MM.1S (cell line): Measurements from ENCODE around the gene BAIAP3.

Source experiments
- DNase-seq: peaks from one replicate; pipeline ENCODE4 v3.0.0-alpha.2; 2015
- H2AFZ ChIP-seq: fragments of 300-600 bp; sonication (generic); 2 replicates; pipeline ENCODE4 v1.6.0; 2016; ENCODE audit warnings: antibody characterized with exemption, low read length
- H3F3A ChIP-seq: fragments of 300-600 bp; sonication (generic); 2 replicates; pipeline ENCODE4 v1.6.1; 2016; ENCODE audit warnings: mild to moderate bottlenecking, antibody characterized with exemption, low read length, moderate library complexity, mixed read lengths; ENCODE audit not compliant: insufficient read depth
- H3K27ac ChIP-seq: fragments of 300-600 bp; sonication (generic); 2 replicates; pipeline ENCODE4 v1.5.1; 2016; ENCODE audit warnings: mild to moderate bottlenecking, low read length
- H3K27me3 ChIP-seq: fragments of 300-600 bp; sonication (generic); replicated peaks from 2 replicates; pipeline ENCODE4 v1.6.0; 2016; ENCODE audit warnings: low read length; ENCODE audit not compliant: insufficient read depth
- H3K36me3 ChIP-seq: fragments of 300-600 bp; sonication (generic); replicated peaks from 2 replicates; pipeline ENCODE4 v1.6.1; 2016; ENCODE audit warnings: mild to moderate bottlenecking, low read length, mixed read lengths; ENCODE audit not compliant: insufficient read depth
- H3K4me1 ChIP-seq: fragments of 300-600 bp; sonication (generic); 2 replicates; pipeline ENCODE4 v1.6.1; 2016; ENCODE audit warnings: low read length, mixed read lengths
- H3K4me2 ChIP-seq: fragments of 300-600 bp; sonication (generic); 2 replicates; pipeline ENCODE4 v1.6.0; 2016; ENCODE audit warnings: low read depth, low read length
- H3K4me3 ChIP-seq: fragments of 300-600 bp; sonication (generic); 2 replicates; pipeline ENCODE4 v1.5.1; 2016; ENCODE audit warnings: low read length, mixed read lengths
- H3K79me2 ChIP-seq: fragments of 300-600 bp; sonication (generic); 2 replicates; pipeline ENCODE4 v1.6.1; 2016; ENCODE audit warnings: mixed run types, low read length, mixed read lengths
- H3K9ac ChIP-seq: fragments of 300-600 bp; sonication (generic); 2 replicates; pipeline ENCODE4 v1.6.1; 2016; ENCODE audit warnings: low read length, mixed read lengths
- H3K9me2 ChIP-seq: fragments of 300-600 bp; sonication (generic); replicated peaks from 2 replicates; pipeline ENCODE4 v1.6.1; 2016; ENCODE audit warnings: mild to moderate bottlenecking, low read length, mixed read lengths; ENCODE audit not compliant: insufficient read depth
- H3K9me3 ChIP-seq: fragments of 300-600 bp; sonication (generic); replicated peaks from 2 replicates; pipeline ENCODE4 v1.6.1; 2016; ENCODE audit warnings: mild to moderate bottlenecking, low read length, mixed read lengths; ENCODE audit not compliant: insufficient read depth
- H4K20me1 ChIP-seq: fragments of 300-600 bp; sonication (generic); 2 replicates; pipeline ENCODE4 v1.6.1; 2016; ENCODE audit warnings: mild to moderate bottlenecking, low read length, moderate library complexity, mixed read lengths; ENCODE audit not compliant: insufficient read depth
- EZH2 ChIP-seq: fragments of 300-600 bp; sonication (generic); optimal IDR thresholded peaks from 2 replicates; pipeline ENCODE3; 2017; ENCODE audit warnings: low read depth, mild to moderate bottlenecking, antibody characterized with exemption, low read length, mixed read lengths
- EZH2phosphoT487 ChIP-seq: fragments of 300-600 bp; sonication (generic); IDR thresholded peaks from 2 replicates; pipeline ENCODE4 v1.6.1; 2018; ENCODE audit warnings: antibody characterized with exemption, low read length
- TF ChIP-seq, protein P1 (sequence below): fragments of 300-600 bp; sonication (generic); IDR thresholded peaks from 2 replicates; pipeline ENCODE4 v1.5.1; 2016; ENCODE audit warnings: antibody characterized with exemption, low read length, mixed read lengths

BAIAP3 gene

DNA sequence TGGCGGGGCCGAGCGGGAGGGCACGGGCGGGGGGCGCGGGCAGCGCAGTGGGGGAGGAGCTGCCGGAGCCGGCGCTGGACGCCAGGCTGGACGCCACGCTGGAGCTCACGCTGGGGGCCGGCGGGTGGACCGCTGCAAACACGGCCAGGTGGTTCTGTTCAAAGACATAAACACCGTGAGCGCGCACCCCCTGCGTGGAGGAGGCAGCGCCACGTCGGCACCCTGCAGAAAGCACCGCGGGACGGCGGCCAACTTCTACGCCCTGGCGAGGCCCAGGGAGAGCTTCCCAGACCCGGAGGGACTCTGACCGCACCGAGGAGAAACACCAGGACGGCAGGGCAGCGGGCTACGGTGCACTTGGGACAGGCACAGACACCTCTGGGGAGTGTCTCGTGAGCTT lies 51.8 kb downstream of the BAIAP3 start:
- Histone ChIP-seq H3K9me2 (no peaks in the 10 kb centered on the region), H3F3A (peaks cover 3% of the 10 kb centered on the region; the same call in 1 of the 2 replicates), H3K9me3 (no peaks in the 10 kb centered on the region), H3K9ac (no peak overlapping the region), H3K79me2 (no peaks in the 10 kb centered on the region; the same call in 1 of the 2 replicates), H3K27me3 (no peaks in the 10 kb centered on the region), H3K4me1 (no peaks in the 10 kb centered on the region), H3K4me3 (no peak overlapping the region), H3K36me3 (no peaks in the 10 kb centered on the region), H3K27ac (no peak overlapping the region), H4K20me1 (no peaks in the 10 kb centered on the region), H3K4me2 (no peak overlapping the region), H2AFZ (no peak overlapping the region)
- DNase-seq = no peak
- TF ChIP-seq EZH2 (no peak), EZH2phosphoT487 (no peak)
- TF ChIP-seq, protein P1, sequence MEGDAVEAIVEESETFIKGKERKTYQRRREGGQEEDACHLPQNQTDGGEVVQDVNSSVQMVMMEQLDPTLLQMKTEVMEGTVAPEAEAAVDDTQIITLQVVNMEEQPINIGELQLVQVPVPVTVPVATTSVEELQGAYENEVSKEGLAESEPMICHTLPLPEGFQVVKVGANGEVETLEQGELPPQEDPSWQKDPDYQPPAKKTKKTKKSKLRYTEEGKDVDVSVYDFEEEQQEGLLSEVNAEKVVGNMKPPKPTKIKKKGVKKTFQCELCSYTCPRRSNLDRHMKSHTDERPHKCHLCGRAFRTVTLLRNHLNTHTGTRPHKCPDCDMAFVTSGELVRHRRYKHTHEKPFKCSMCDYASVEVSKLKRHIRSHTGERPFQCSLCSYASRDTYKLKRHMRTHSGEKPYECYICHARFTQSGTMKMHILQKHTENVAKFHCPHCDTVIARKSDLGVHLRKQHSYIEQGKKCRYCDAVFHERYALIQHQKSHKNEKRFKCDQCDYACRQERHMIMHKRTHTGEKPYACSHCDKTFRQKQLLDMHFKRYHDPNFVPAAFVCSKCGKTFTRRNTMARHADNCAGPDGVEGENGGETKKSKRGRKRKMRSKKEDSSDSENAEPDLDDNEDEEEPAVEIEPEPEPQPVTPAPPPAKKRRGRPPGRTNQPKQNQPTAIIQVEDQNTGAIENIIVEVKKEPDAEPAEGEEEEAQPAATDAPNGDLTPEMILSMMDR = no peak

DNA sequence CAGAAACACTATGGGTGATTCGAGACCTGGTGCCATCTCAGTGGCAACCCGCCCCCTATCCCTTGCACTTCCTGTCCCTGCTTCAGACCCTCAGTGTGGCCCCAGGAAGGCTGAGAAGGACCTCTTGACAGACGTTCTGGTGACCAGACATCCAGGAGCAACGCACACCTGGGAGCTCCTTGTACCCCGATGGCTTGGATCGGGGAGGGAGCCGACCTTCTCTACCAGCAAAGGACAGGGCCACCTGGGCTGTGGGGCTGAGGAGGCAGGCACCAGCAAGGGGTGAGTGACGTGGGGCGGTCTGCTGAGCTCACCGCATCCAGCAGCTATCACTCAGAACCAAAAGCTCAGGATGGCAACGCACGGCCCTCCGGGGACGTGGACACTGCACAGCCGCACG lies 53.9 kb downstream of the BAIAP3 start:
- no peaks in the 10 kb centered on the region for H3K4me1 ChIP-seq
- no peaks in the 10 kb centered on the region for H3K9me3 ChIP-seq
- no peaks in the 10 kb centered on the region for H3K36me3 ChIP-seq
- H3K9me2 ChIP-seq = no peaks in the 10 kb centered on the region
- no peaks in the 10 kb centered on the region; the same call in 1 of the 2 replicates for H3K79me2 ChIP-seq
- no peaks in the 10 kb centered on the region for H3K27me3 ChIP-seq
- no peaks in the 10 kb centered on the region for H4K20me1 ChIP-seq
- no peak overlapping the region for H3K27ac ChIP-seq
- no peak overlapping the region for H3K4me3 ChIP-seq
- TF ChIP-seq EZH2 (no peak), EZH2phosphoT487 (no peak)
- TF ChIP-seq, protein P1 = no peak
- no peaks in the 10 kb centered on the region for H3F3A ChIP-seq
- no peak overlapping the region for H3K4me2 ChIP-seq
- no peak overlapping the region for H2AFZ ChIP-seq
- no peak overlapping the region for H3K9ac ChIP-seq
- DNase-seq = no peak

DNA sequence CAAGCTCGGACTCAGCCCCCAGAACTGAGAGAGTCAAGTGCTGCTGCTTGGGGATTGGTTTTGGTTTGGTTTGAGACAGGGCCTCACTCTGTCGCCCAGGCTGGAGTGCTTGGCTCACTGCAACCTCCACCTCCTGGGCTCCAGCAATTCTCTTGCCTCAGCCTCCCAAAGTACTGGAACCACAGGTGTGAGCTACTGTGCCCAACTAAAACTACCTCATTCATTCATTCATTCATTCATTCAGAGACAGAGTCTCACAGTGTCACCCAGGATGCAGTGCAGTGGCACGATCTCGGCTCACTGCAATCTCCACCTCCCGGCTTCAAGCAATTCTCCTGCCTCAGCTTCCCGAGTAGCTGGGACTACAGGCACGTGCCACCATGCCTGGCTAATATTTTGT lies 56.3 kb downstream of the BAIAP3 start:
- Histone ChIP-seq H3K4me3 (no peak overlapping the region), H3K36me3 (no peaks in the 10 kb centered on the region), H2AFZ (no peak overlapping the region), H3K4me2 (no peak overlapping the region), H3K9ac (no peak overlapping the region), H3K9me2 (no peaks in the 10 kb centered on the region), H4K20me1 (no peaks in the 10 kb centered on the region), H3K27ac (no peak overlapping the region), H3K27me3 (no peaks in the 10 kb centered on the region), H3K79me2 (no peaks in the 10 kb centered on the region; the same call in 1 of the 2 replicates), H3K9me3 (no peaks in the 10 kb centered on the region), H3F3A (no peaks in the 10 kb centered on the region), H3K4me1 (no peaks in the 10 kb centered on the region)
- TF ChIP-seq EZH2phosphoT487 = no peak
- TF ChIP-seq EZH2 = no peak
- TF ChIP-seq, protein P1 = no peak
- DNase-seq = no peak
